Neuron (in vitro differentiated cells): ENCODE data around the gene CD68.
A peak's percentile ranks its signal among the peaks of the same experiment; 100 is the strongest.

Experiments
- H2AFZ ChIP-seq: one replicate; pipeline ENCODE4 v1.6.1; 2013; ENCODE audit warnings: low read depth, mild to moderate bottlenecking, inconsistent platforms, low read length, moderate library complexity
- H3K27me3 ChIP-seq: one replicate; pipeline ENCODE4 v1.6.1; 2013; ENCODE audit warnings: low read length; ENCODE audit not compliant: insufficient read depth
- H3K36me3 ChIP-seq: one replicate; pipeline ENCODE4 v1.6.1; 2013; ENCODE audit warnings: low read length; ENCODE audit not compliant: insufficient read depth
- H3K4me1 ChIP-seq: one replicate; pipeline ENCODE4 v1.6.1; 2013; ENCODE audit warnings: low read length; ENCODE audit not compliant: insufficient read depth
- H3K4me3 ChIP-seq: 2 replicates; pipeline ENCODE4 v1.5.1; 2013; ENCODE audit warnings: mild to moderate bottlenecking, low read length, moderate library complexity
- H3K9me3 ChIP-seq: one replicate; pipeline ENCODE4 v1.6.1; 2013; ENCODE audit warnings: low read length

CD68 gene

DNA sequence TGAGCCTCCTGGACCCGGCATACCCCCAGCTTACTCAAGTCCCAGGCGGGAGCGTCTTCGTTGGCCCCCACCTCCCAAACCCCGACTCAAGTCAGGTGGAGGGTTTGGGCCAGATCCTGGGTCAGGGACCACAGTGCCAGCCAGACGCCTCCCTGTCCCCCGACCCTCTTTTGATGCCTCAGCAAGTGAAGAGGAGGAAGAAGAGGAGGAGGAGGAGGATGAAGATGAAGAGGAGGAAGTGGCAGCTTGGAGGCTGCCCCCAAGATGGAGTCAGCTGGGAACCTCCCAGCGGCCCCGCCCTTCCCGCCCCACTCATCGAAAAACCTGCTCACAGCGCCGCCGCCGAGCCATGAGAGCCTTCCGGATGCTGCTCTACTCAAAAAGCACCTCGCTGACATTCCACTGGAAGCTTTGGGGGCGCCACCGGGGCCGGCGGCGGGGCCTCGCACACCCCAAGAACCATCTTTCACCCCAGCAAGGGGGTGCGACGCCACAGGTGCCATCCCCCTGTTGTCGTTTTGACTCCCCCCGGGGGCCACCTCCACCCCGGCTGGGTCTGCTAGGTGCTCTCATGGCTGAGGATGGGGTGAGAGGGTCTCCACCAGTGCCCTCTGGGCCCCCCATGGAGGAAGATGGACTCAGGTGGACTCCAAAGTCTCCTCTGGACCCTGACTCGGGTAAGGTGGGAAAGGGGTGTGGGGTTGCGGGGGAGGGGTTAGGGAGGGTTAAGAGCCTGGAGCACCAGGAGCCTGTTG is 16.1 kb upstream of the CD68 start:
- Histone ChIP-seq H3K9me3 (no peaks in the 10 kb centered on the region), H2AFZ (no peak overlapping the region), H3K36me3 (peaks cover 38% of the 10 kb centered on the region), H3K4me3 (peak overlapping the region; percentile 83), H3K27me3 (no peaks in the 10 kb centered on the region), H3K4me1 (peaks cover 29% of the 10 kb centered on the region)

DNA sequence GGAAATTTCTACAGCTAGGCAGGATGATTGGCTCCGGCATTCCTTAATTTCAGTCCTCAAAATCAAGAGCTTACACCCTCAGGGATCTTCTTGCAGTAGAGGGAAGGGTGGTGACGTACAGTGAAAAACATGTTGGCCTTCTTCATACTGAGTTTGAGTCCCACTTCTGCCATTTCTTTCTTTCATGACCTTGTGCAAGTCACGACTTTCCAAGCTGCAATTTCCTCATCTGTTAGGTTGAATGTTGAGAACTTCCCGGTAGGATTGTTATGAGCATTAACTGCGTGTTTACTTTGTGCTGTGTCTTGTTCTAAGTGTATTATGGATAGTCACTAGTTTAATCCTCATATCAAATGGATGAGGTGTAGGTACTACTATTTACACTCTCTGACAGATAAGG is 9.9 kb upstream of the CD68 start:
- Histone ChIP-seq H2AFZ (no peak overlapping the region), H3K4me3 (no peak overlapping the region), H3K4me1 (peaks cover 16% of the 10 kb centered on the region), H3K27me3 (no peaks in the 10 kb centered on the region), H3K9me3 (no peaks in the 10 kb centered on the region), H3K36me3 (peaks cover 62% of the 10 kb centered on the region)

DNA sequence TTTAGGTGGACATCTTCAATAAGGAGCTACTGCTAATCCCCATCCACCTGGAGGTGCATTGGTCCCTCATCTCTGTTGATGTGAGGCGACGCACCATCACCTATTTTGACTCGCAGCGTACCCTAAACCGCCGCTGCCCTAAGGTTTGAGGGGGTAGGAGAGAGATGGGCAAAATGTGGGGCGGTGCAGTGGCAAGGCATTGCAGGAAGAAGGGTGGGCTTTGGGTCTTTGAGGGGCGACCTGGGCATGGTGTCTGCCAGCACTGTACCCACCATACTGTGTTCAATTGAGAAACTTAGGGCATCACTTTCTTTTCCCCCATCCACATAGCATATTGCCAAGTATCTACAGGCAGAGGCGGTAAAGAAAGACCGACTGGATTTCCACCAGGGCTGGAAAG is 9.1 kb upstream of the CD68 start:
- Histone ChIP-seq H3K4me3 (no peak overlapping the region), H3K4me1 (peaks cover 24% of the 10 kb centered on the region), H3K36me3 (peaks cover 62% of the 10 kb centered on the region), H3K27me3 (no peaks in the 10 kb centered on the region), H3K9me3 (no peaks in the 10 kb centered on the region), H2AFZ (no peak overlapping the region)

DNA sequence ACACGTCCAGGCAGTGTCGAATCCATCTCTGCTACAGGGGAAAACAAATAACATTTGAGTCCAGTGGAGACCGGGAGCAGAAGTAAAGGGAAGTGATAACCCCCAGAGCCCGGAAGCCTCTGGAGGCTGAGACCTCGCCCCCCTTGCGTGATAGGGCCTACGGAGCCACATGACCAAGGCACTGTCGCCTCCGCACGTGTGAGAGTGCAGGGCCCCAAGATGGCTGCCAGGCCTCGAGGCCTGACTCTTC is 7.2 kb upstream of the CD68 start:
- Histone ChIP-seq H3K4me3 (peak overlapping the region; percentile 48), H3K4me1 (peaks cover 26% of the 10 kb centered on the region), H2AFZ (no peak overlapping the region), H3K27me3 (no peaks in the 10 kb centered on the region), H3K36me3 (peaks cover 64% of the 10 kb centered on the region), H3K9me3 (no peaks in the 10 kb centered on the region)

DNA sequence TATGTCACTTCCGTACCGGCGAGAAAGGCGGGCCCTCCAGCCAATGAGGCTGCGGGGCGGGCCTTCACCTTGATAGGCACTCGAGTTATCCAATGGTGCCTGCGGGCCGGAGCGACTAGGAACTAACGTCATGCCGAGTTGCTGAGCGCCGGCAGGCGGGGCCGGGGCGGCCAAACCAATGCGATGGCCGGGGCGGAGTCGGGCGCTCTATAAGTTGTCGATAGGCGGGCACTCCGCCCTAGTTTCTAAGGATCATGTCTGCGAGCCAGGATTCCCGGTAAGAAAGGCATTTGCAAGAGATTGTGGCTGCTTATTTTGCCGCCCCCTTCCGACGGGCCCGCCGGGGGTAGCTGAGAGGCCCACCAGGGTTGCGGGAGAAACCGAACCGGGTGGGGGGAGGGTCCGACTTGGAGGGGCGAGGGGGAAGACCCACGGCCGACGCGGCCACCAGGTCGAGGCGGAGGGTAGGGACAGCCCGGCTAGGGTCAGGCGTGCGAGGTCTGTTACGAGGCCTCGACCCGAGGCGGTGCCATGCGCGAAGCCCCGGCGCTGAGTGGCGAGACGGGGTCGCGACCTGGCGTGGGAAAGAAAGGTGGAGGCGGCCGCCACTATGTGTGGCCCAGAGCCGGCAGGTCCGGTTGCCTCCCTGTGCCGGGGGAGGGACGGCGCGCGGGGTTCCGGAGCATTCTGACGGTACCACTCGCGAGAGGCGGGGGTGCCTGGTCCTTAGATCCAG is 6.7 kb upstream of the CD68 start:
- H3K9me3 ChIP-seq = no peaks in the 10 kb centered on the region
- no peaks in the 10 kb centered on the region for H3K27me3 ChIP-seq
- H3K4me3 ChIP-seq = peak overlapping the region; percentile 99
- H2AFZ ChIP-seq = no peak overlapping the region
- H3K36me3 ChIP-seq = peaks cover 68% of the 10 kb centered on the region
- H3K4me1 ChIP-seq = peaks cover 26% of the 10 kb centered on the region

DNA sequence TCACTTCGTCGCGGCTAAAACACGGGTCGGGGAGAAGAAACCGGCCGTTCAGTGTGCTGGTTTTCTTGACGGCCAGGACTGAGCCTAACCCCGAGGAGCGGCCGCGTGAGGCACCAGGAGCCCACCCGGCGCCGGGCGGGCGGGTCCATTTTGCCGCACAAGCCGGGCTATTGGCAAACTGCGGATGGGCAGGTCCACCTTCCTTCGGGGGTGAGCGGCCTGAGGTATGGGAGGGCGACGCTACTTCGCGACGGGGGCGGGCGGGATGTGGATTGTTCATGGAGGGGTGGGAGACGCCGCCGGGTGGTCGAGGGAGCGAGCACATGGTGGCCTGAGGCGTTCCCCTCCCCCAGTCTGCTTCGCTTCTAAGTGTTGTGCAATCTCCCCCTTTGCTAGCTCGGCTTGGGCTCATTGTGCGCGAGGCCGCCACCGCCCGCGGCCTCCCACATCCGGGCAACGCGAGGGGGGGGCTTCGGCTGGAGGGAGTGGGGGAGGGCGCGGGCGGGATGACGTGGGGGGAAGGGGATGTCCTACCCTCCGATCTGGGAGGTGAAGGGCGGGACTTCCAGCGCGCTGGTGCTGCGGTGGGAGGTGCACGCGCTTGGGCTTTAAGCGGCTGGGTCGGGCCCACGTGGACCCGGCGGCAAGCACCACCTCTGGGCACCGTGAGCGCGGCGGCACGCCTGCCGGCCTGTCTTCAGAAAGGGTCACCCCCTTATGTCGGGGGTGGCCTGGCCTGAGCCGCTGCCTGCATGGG is 5.9 kb upstream of the CD68 start:
- Histone ChIP-seq H3K4me3 (peak overlapping the region; percentile 99), H2AFZ (no peak overlapping the region), H3K36me3 (peaks cover 74% of the 10 kb centered on the region), H3K9me3 (no peaks in the 10 kb centered on the region), H3K4me1 (peaks cover 26% of the 10 kb centered on the region), H3K27me3 (no peaks in the 10 kb centered on the region)

DNA sequence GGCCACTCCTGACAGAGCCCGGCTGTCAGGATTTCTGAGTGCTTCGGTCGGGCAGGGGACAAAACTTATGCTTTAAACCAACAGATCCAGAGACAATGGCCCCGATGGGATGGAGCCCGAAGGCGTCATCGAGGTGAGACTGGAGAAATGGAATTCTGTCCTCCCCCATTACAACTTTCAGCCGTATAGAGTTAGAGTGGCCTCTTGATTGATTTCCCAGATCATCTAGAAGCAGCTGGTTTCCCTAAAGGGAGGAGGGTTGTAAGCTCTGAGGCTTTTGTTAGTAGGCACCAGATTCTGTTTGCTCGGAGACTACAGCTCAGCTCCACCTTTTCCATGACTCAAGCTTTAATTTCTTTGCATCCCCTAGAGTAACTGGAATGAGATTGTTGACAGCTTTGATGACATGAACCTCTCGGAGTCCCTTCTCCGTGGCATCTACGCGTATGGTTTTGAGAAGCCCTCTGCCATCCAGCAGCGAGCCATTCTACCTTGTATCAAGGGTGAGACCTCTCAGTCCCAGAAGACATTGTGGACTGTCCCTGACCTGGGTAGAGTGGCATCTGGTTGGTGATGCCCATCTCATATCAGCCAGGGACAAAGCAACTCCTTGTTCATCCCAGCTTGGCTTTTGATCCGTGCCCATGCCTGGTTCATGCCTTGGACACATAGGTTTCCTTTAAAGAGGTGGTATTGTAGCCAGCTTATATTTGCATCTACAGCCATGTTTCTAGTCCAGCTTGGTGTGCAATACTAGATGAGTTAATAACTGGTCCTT is 5.1 kb upstream of the CD68 start:
- H3K9me3 ChIP-seq = no peaks in the 10 kb centered on the region
- H3K27me3 ChIP-seq = no peaks in the 10 kb centered on the region
- H3K4me1 ChIP-seq = peaks cover 26% of the 10 kb centered on the region
- H2AFZ ChIP-seq = no peak overlapping the region
- peaks cover 77% of the 10 kb centered on the region for H3K36me3 ChIP-seq
- H3K4me3 ChIP-seq = peak overlapping the region; percentile 99

DNA sequence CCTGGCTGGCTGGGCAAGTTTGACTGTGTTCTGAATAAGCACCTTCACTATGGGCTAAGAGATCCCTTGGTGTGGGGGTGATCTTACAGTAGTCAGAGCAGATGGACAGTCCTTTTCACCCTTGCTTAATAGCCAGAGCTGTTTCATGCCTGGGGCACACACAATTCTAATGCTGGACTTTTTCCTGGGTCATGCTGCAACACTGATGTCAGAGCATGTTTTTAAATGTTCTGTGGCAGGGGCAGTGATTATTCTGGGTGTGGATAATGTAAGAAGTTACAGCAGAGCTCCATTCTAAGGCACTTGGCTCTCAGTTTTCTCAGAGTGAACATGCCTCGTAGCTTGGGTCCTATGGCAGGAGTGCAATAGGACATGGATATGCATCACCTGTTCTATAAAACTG is 4.0 kb upstream of the CD68 start:
- Histone ChIP-seq H3K4me1 (peaks cover 26% of the 10 kb centered on the region), H3K4me3 (peak overlapping the region; percentile 1), H3K9me3 (no peaks in the 10 kb centered on the region), H2AFZ (no peak overlapping the region), H3K36me3 (peaks cover 75% of the 10 kb centered on the region), H3K27me3 (no peaks in the 10 kb centered on the region)

DNA sequence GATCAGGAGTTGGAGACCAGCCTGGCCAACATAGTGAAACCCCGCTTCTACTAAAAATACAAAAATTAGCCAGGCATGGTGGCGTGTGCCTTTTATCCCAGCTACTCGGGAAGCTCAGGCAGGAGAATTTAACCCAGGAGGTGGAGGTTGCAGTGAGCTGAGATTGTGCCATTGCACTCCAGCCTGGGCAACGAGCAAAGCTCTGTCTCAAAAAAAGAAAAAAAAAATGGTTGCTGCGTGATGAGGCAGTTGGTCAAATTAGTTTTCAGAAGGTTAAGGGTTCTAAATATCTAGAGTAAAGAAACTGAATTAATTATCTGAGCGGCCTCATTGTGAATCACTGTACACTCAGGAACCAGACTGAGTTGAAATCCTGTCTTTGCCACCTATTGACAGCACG is 3.5 kb upstream of the CD68 start:
- Histone ChIP-seq H2AFZ (no peak overlapping the region), H3K36me3 (peaks cover 75% of the 10 kb centered on the region), H3K9me3 (no peaks in the 10 kb centered on the region), H3K4me3 (no peak overlapping the region), H3K27me3 (no peaks in the 10 kb centered on the region), H3K4me1 (peaks cover 26% of the 10 kb centered on the region)

DNA sequence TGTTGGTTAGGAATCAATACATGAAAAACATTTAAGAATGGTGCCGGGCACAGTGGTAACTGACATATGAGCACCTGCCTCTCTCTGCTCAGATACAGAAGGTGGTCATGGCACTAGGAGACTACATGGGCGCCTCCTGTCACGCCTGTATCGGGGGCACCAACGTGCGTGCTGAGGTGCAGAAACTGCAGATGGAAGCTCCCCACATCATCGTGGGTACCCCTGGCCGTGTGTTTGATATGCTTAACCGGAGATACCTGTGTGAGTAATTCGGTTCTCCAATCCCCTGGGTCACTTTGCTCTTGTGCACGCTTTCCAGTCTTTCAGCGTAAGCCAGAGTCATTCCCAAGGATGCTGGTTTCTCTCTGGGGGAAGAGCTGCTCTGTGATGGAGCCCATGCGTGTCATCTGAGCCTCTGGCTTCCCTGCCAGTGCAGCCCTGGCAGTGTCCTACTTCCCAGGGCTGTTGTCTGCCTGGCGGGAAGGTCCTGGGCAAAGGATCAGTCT is 3.0 kb upstream of the CD68 start:
- Histone ChIP-seq H2AFZ (no peak overlapping the region), H3K4me3 (no peak overlapping the region), H3K9me3 (no peaks in the 10 kb centered on the region), H3K4me1 (peaks cover 23% of the 10 kb centered on the region), H3K36me3 (peaks cover 72% of the 10 kb centered on the region), H3K27me3 (no peaks in the 10 kb centered on the region)

DNA sequence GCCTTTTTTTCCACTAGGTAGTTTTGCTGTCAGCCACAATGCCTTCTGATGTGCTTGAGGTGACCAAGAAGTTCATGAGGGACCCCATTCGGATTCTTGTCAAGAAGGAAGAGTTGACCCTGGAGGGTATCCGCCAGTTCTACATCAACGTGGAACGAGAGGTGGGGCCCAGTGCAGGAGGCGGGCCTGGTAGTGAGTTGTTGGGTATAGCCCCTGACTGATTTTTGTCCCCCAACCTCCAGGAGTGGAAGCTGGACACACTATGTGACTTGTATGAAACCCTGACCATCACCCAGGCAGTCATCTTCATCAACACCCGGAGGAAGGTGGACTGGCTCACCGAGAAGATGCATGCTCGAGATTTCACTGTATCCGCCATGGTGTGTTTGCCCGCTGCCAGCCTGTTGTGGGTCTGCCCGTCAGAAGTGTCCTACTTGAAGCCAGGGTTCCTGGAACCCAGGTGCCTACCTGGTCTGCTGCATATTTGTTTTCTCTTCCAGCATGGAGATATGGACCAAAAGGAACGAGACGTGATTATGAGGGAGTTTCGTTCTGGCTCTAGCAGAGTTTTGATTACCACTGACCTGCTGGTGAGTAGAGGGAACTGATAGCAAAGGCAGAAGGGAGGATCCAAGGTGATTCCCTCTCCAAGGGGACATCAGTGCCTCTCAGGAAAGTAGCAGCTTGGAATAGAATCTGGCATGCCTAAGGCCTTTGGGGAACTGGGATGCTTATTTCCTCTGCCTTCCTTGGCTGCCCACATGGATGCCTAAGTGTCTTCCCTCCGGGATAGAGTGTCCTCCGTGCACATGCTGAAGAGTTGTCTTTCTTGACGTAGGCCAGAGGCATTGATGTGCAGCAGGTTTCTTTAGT is 1.9 kb upstream of the CD68 start:
- peaks cover 18% of the 10 kb centered on the region for H3K4me1 ChIP-seq

More for the DNA sequence above, 1.9 kb upstream of the CD68 start:
- H3K36me3 ChIP-seq = peaks cover 73% of the 10 kb centered on the region
- no peaks in the 10 kb centered on the region for H3K9me3 ChIP-seq
- no peak overlapping the region for H2AFZ ChIP-seq
- no peaks in the 10 kb centered on the region for H3K27me3 ChIP-seq
- no peak overlapping the region for H3K4me3 ChIP-seq
